Suprapubic skin (tissue), 3 donors: ENCODE measurements around the gene ACSL6.

ENCODE experiments used
- EP300 ChIP-seq: sonication (generic); formaldehyde crosslinking; IDR thresholded peaks from one replicate; pipeline ENCODE4 v1.6.1; 2017; ENCODE audit warnings: antibody characterized with exemption
- POLR2A ChIP-seq, 2 donors: fragments of 450-650 bp; IDR thresholded peaks; one replicate each; pipeline ENCODE4 v1.6.1; 2017; ENCODE audit warnings: antibody characterized with exemption in 2 of 2, mild to moderate bottlenecking in 2 of 2, moderate library complexity in 2 of 2
- TF ChIP-seq, protein P1 (sequence below), 2 donors: fragments of 200-600 bp in 1 of 2; fragments of 450-650 bp in 1 of 2; sonication (generic) in 1 of 2; IDR thresholded peaks; one replicate each; pipeline ENCODE4 v1.5.1; 2016 to 2019; ENCODE audit warnings: antibody characterized with exemption in 2 of 2, mild to moderate bottlenecking in 1 of 2, moderate library complexity in 1 of 2

DNA sequence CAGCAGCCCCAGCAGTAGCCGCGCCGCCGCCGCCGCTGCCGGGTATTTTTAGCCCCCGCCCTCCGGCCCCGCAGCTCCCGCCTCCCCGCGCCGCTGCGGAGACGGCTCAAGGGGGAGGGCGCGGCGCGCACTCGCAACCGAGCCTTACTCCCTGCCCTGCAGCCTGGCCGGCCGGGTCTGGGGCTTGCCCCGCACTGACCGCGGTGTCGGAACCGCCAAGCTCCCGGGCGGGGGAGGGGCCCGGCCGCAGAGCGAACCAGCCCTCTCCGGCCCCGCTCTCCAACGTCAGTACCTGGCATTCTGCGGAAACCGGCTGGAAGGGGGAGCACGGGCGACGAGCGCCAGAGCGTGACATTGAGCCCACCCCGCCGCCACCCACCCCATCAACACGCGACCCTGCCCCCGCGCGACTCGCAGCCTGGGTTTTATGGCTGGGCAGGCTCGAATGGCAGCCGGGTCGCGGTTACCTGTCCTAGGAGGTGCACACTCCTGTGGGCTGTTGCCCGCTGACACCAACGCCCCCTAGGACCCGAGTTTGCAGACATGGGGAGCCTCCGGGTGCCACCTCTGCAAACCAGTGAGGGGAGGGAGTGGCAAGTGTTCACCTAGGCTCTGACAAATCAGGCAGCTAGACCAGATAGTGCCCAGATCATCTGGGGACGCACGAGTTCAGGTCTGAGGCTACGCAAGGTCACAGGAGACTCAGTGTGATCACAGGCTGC, at the start of gene ACSL6:
- TF ChIP-seq, protein P1, sequence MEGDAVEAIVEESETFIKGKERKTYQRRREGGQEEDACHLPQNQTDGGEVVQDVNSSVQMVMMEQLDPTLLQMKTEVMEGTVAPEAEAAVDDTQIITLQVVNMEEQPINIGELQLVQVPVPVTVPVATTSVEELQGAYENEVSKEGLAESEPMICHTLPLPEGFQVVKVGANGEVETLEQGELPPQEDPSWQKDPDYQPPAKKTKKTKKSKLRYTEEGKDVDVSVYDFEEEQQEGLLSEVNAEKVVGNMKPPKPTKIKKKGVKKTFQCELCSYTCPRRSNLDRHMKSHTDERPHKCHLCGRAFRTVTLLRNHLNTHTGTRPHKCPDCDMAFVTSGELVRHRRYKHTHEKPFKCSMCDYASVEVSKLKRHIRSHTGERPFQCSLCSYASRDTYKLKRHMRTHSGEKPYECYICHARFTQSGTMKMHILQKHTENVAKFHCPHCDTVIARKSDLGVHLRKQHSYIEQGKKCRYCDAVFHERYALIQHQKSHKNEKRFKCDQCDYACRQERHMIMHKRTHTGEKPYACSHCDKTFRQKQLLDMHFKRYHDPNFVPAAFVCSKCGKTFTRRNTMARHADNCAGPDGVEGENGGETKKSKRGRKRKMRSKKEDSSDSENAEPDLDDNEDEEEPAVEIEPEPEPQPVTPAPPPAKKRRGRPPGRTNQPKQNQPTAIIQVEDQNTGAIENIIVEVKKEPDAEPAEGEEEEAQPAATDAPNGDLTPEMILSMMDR (IDR thresholded peaks at IDR 0.05): no peak
- TF ChIP-seq POLR2A (IDR thresholded peaks at IDR 0.05) (no peak), EP300 (no peak)
